ENCODE measurements around the gene EFNA4.

The EFNA4 gene

DNA sequence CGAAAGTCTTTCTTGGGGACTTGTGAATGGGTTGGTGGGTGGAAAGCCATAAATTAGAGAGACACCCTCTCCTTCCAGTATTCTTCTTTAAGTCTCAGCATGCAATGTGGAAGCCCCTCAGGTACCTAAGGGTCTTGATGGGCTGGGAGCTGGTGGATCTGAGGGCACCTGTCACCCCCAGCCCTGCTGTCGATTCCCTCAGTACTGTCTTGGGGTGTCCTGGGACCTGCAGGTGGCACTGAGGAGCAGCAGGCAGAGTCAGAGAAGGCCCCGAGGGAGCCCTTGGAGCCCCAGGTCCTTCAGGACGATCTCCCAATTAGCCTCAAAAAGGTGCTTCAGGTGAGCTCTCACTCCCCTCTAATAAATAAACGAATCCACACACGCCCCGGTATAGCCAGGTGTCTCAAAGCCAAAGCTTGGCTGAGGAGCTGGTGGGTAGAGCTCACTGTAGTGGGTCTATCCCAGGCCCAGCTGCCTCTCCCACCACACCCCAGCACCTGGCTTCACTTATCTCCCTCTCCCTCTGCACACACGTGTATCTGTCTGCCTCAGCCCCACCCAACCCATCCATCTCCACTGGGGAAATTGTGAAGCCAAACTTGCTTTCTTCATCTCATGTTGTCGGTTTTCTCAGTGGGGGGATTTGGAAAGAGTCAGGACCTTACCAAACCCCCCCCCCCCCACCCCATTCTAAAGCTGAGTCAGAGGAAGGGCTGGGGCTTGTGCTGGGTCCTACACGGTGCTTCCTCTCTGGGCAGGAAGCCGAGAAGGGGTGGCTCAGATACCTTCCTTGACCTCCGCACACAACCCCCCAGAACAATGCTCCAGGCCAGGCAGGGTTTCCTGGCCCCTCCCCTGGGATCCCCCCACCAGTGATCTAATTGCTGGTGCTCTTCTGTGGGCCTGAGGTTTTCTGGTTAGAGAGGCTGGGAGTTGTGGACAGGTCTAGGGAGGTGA, 10.8 kb upstream of the EFNA4 start:
- DNase-seq, result peak; percentile 38

DNA sequence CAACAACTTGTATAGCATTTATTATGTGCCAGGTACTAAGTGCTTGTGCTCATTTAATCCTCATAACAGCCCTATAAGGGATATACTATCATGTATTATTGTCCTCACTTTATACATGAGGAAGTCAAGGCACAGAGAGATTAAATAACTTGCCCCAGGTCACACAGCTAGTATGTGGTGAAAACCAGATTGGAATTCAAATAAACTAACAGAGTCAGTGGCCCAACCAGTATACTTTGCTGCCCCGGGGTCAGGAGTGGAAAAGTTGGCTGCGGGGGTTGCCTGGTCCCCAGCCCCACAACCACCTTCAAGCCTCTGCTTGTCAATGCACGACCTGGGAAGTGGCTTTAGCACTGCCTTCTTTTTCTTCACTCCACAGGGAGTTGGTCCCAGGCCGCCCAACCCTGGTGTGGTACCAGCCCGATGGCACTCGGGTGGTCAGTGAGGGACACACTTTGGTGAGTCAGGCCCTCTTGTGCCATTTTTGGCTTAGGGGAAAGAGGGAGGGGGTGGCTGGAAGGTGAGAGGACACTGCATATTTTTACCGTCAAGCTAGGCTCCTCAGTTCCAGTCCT, 9.9 kb upstream of the EFNA4 start:
- no peak for DNase-seq

DNA sequence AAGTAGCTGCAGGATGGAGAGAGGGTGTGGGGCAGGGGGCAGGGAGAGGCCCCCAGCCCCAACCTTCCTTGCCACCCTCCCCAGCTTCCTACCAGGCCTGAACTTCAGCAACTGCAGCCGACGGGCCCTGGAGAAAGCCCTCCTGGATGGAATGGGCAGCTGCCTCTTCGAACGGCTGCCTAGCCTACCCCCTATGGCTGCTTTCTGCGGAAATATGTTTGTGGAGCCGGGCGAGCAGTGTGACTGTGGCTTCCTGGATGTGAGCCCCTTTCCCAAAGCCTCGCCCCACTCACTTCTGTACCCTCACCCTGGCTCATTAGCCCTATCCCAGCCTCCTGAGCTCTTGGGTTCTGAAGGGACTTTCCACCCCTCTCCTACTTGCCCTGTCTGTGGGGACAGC, 6.4 kb upstream of the EFNA4 start:
- no peak for DNase-seq

- DNase-seq, result no peak
These were observed 5.7 kb upstream of the EFNA4 start for GRCh38 chr1:155057788-155058211.

- no peak for DNase-seq
These were observed 2.8 kb upstream of the EFNA4 start for GRCh38 chr1:155060736-155061135.

GRCh38 chr1:155061381-155062150, 2.0 kb upstream of the EFNA4 start:
- peak; percentile 66 for DNase-seq

DNA sequence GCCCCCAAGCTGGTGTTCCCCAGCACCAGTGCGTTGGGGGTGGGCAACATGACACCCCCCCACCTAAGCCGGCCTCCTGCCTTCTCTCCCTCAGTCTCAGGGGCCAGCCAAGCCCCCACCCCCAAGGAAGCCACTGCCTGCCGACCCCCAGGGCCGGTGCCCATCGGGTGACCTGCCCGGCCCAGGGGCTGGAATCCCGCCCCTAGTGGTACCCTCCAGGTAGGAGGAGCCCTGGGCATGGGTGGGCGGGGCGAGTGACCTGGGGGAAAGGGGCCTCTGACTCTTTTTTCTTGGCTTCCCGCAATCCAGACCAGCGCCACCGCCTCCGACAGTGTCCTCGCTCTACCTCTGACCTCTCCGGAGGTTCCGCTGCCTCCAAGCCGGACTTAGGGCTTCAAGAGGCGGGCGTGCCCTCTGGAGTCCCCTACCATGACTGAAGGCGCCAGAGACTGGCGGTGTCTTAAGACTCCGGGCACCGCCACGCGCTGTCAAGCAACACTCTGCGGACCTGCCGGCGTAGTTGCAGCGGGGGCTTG, 1.3 kb upstream of the EFNA4 start:
- no peak for DNase-seq

- peak; percentile 17 for DNase-seq
These were observed 683 bp upstream of the EFNA4 start for GRCh38 chr1:155062702-155063411.

DNA sequence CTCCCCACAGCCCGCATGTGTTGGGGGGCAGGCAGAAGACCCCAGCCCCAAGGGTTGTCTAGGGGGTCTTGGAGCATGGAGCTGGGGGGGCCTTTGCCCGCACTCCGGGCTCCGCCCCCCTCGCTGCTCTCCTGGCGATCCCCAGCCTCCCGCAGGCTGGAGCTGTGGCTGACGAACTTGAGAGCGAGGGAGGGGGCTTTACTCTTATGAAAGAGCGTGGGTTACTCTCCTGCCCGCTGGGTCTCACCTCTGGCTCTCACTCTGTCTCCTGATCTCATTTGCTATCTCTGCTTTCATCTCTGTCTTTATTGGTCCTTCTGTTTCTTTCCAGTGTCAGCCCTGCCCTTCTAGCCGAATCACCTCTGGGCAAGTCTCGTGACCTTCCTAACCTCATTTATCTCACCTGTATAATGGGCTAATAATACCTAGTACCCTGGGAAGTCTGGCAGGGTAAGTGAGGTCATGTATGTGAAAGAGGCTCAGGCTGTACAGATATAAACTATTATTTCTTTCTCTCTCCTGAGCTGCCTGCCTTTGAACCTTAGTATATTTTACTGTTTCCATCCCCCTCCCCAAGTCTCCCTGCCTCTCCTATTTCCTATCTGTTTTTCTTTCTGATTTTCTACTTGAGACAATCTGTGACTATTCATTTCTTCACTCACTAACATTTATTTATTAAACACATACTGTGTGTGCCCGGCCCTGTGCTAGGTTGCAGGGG, 731 bp downstream of the EFNA4 start:
- peak; percentile 15 for DNase-seq

- no peak for DNase-seq
These were observed 1.4 kb downstream of the EFNA4 start for GRCh38 chr1:155064832-155065429.

GRCh38 chr1:155066777-155067176, 3.2 kb downstream of the EFNA4 start:
- DNase-seq, result no peak

DNA sequence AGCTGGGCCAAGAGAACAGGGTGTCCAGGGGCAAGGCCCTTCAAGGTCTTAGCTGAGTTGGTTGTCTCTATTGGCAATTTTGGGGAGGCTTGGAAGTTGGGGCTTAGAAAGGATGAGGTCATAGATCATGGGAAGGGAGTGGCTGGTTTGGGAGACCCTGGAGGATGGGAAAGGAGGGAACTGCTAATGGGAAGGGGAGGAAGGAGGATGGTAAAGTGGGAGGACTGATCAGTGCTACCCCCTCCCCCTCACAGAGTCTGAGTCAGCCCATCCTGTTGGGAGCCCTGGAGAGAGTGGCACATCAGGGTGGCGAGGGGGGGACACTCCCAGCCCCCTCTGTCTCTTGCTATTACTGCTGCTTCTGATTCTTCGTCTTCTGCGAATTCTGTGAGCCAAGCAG, 5.1 kb downstream of the EFNA4 start:
- DNase-seq, result no peak

DNA sequence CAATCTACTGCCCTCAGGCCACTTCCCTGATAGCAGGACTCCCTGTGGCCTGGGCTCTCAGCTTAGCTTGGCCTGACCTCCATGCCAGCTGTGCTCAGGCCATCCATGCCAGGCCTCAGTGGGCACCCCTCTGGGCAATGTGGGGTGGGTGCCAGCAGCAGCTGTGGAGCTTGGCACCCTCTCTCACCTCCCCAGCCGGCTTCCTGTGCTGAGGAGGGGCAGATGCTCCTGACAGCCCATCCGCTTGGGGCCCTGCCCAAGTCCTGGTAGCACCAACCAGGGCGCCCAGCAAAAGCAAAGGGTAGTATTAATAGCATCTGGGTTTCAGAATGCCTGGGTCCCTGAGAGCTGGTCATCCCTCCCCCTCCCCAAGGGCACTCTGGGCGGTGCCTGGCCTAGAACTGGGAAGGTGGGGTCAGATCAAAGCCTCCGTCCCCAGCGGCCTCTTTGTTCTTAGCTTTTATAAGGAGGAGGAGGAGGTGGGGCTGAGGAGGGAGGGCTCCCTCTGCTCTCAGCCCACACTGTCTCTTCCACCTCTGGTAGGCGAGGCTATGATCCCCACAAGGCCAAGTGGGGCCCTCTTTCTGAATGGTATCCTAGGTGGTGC, 6.1 kb downstream of the EFNA4 start:
- peak; percentile 76 for DNase-seq

DNA sequence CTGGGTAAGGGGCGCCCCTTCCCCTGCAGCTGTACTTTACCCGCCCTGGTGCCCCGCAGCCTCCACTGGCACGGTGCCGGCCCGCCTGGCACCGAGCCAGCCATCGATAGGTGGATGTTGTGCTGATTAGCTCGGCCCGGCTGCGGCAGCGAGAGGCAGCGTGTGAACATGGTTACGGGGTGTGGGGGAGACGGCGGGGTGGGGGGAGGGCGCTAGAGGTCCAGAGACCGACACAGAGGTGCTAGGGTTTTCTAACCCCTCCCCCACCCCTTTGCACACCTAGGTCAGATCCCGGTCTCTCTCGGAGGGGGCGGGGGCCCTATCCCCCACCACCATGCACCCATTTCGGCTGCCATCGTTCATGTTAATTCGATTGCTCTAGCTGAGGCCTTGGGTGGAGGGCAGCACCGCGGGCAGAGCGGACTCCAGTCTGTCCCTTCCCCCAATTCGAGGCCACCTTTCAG, 6.7 kb downstream of the EFNA4 start:
- peak; percentile 76 for DNase-seq

- DNase-seq, result peak; percentile 86
These were observed 7.4 kb downstream of the EFNA4 start for GRCh38 chr1:155070721-155071569.

GRCh38 chr1:155071701-155072100, 8.2 kb downstream of the EFNA4 start:
- DNase-seq, result peak; percentile 58

DNA sequence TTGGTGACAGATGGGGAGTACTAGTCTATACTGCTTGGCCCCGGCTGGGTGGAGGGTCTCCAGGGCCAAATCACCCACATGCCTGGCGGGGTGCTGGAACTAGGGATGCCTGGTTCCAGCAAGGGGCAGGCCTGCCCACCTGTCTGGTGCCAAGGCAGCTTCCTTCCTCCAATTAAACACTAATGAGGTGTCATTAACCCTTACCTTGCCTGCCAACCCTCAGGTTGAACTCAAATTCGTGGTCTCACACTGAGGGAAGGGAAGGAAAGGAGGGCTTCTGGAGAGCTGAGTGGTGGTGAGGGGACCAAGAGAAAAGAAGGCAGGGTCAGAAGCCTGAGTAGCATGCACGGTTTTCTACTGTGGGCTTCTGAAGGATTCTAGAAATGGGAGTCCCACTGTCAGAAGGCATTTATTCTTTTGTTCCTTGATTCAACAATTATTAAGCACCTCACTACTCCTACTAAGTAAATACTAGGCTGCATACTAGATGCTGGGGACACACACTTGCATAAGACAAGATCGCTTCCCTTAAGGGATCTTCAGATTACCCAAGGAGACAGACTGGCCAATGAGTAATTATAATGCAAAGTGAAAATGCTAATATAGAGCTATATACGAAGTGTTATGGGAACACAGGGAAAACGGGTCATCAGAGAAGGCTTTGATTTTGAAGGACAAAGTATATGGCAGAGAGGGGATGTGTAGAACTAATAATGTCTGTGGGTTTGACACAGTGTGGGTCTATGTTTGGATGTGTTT, 9.2 kb downstream of the EFNA4 start:
- DNase-seq, result no peak

DNA sequence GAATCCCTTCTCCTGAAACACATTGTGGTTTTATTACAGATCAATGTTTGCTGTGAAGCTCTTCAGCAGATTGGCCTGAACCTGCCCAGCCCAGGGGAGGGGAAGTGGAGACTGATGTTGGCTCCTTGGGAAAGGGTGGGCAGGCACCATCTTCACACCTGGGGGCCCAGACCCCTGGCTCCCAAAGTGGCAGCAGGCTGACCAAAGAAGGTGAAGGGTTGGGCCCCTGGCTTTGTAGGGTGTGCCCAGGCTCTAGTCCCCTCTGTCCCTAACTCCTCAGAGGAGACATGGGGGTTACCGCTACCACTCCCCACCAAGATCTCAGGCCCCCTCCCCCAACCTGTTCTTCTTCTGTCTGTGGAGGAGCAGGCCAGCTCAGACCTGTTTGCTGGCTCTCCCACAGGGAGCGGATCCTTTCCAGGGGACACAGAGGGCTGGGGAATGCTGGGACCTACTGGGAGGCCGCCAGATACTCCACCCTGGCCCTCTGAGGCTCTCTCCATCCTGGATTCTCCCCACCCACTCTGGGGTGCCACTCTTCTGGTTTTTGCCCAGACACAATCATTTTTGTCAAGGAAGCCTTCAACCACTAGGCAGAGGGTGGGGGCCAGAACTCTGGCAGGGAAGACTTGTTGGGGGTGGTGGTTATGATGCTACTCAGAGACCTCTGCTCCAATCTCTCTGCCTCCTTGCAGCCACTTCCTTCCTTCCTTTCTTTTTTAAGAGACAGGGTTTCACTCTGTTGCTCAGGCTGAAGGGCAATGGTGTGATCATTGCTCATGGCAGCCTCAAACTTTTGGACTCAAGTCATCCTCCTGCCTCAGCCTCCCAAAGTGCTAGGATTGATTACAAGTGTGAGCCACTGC, 10.1 kb downstream of the EFNA4 start:
- no peak for DNase-seq
